PC-3 (cell line): ENCODE data around the gene TFEB. TPM values are rescaled to one million over a fixed set of nuclear protein-coding genes. Genes with fewer than 3 reads are reported as not detected.

Source experiments
- ATAC-seq: fragments of 200-7000 bp; cut with Tn5 transposase; 2 replicates; pipeline ENCODE4 v1.9.1; 2020; ENCODE audit warnings: mild to moderate bottlenecking, moderate library complexity
- BruUV-seq: library from RNA; stranded (reverse); fragments of 400-500 nt; replicated peaks from 2 replicates; lab custom pipeline; 2021; lab: Mats Ljungman, UMichigan
- CTCF ChIA-PET: fragments of 300-600 bp; sonication (Branson Sonifier 250); formaldehyde crosslinking; loops from one replicate; lab custom pipeline; 2022; ENCODE audit warnings: antibody characterized with exemption; lab: Charles Lee
- POLR2A ChIA-PET: fragments of 300-600 bp; sonication (Branson Sonifier 250); formaldehyde crosslinking; loops from one replicate; lab custom pipeline; 2022; ENCODE audit warnings: antibody characterized with exemption; ENCODE audit not compliant: unreplicated experiment; lab: Charles Lee
- DNase-seq: peaks from one replicate; pipeline ENCODE4 v3.0.0-alpha.2; 2015
- H2AFZ ChIP-seq: fragments of 300-600 bp; sonication (generic); 2 replicates; pipeline ENCODE4 v1.6.0; 2016; ENCODE audit warnings: antibody characterized with exemption, low read length
- H3F3A ChIP-seq: fragments of 300-600 bp; sonication (generic); one replicate; pipeline ENCODE4 v1.6.0; 2017; ENCODE audit warnings: antibody characterized with exemption, low read length, control low read depth, mild to moderate bottlenecking; ENCODE audit not compliant: unreplicated experiment
- H3K27ac ChIP-seq: fragments of 300-600 bp; sonication (generic); 2 replicates; pipeline ENCODE4 v1.5.1; 2016; ENCODE audit warnings: mild to moderate bottlenecking, low read length
- H3K27me3 ChIP-seq: fragments of 300-600 bp; sonication (generic); 2 replicates; pipeline ENCODE4 v1.6.1; 2016; ENCODE audit warnings: low read length, mixed read lengths
- H3K36me3 ChIP-seq: fragments of 300-600 bp; sonication (generic); 2 replicates; pipeline ENCODE4 v1.6.1; 2016; ENCODE audit warnings: low read depth, mixed run types, low read length, mixed read lengths
- H3K4me1 ChIP-seq: fragments of 300-600 bp; sonication (generic); 2 replicates; pipeline ENCODE4 v1.5.1; 2016; ENCODE audit warnings: low read length; ENCODE audit not compliant: insufficient read depth
- H3K4me2 ChIP-seq: fragments of 300-600 bp; sonication (generic); 2 replicates; pipeline ENCODE4 v1.6.0; 2016; ENCODE audit warnings: low read length
- H3K4me3 ChIP-seq: fragments of 300-600 bp; sonication (generic); 2 replicates; pipeline ENCODE4 v1.5.1; 2016; ENCODE audit warnings: mild to moderate bottlenecking, low read length, mixed read lengths
- H3K79me2 ChIP-seq: fragments of 300-600 bp; sonication (generic); 2 replicates; pipeline ENCODE4 v1.6.1; 2017; ENCODE audit warnings: low read length, mixed read lengths
- H3K9ac ChIP-seq: fragments of 300-600 bp; sonication (generic); 2 replicates; pipeline ENCODE4 v1.6.0; 2016; ENCODE audit warnings: mild to moderate bottlenecking, low read length
- H3K9me2 ChIP-seq: fragments of 300-600 bp; sonication (generic); replicated peaks from 2 replicates; pipeline ENCODE4 v1.6.1; 2016; ENCODE audit warnings: mixed run types, low read length, mixed read lengths
- H3K9me3 ChIP-seq: fragments of 300-600 bp; sonication (generic); 2 replicates; pipeline ENCODE4 v1.6.1; 2016; ENCODE audit warnings: low read length, mixed read lengths
- H4K20me1 ChIP-seq: fragments of 300-600 bp; sonication (generic); 2 replicates; pipeline ENCODE4 v1.6.1; 2016; ENCODE audit warnings: low read length, mixed read lengths
- EZH2 ChIP-seq: fragments of 300-600 bp; sonication (generic); IDR thresholded peaks from one replicate; pipeline ENCODE4 v1.6.1; 2017; ENCODE audit warnings: antibody characterized with exemption, mild to moderate bottlenecking, low read length; ENCODE audit not compliant: unreplicated experiment
- EZH2phosphoT487 ChIP-seq: fragments of 300-600 bp; sonication (generic); IDR thresholded peaks from 2 replicates; pipeline ENCODE4 v1.6.1; 2018; ENCODE audit warnings: mild to moderate bottlenecking, antibody characterized with exemption, low read length, borderline replicate concordance
- intact Hi-C: fragments of 100-400 bp; cut with micrococcal nuclease; formaldehyde crosslinking; loops from 2 replicates; pipeline ENCODE4 v1.9.0; 2023
- total RNA-seq: library from RNA; depleted of rRNA; stranded (reverse); fragments of >200 nt; gene quantifications from 2 replicates; pipeline ENCODE4 v1.2.3, GENCODE V29; 2014
- TF ChIP-seq, protein P1 (sequence below): fragments of 300-600 bp; sonication (generic); conservative IDR thresholded peaks from 2 replicates; pipeline ENCODE4 v1.5.1; 2017; ENCODE audit warnings: antibody characterized with exemption, low read depth, mild to moderate bottlenecking, low read length

The TFEB gene
- total RNA-seq, 1 experiment from 2014 or later, result 4.2 TPM

DNA sequence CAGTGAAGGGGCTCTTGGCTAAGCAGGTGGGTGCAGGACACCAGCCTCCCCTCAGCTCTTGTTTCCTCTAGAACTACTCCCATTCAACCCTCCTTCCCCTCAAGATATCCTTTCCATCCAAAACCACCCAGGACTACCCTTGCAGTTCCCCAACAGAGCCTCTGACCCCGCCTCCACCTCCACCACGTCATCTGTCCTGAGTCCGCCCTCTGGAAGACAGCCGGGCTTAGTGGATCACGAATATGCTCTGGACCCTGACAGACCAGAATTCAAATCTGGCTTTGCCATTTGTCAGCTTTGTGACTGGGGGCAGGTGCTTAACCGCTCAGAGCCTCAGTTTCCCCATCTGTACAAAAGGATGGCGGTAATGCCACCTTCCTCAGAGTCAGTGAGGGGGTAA, 31.4 kb downstream of the TFEB start:
- Histone ChIP-seq H3K79me2 (no peaks in the 10 kb centered on the region), H3K9ac (no peak overlapping the region), H3K27me3 (no peaks in the 10 kb centered on the region), H4K20me1 (no peaks in the 10 kb centered on the region), H3F3A (no peaks in the 10 kb centered on the region), H3K4me1 (peaks cover 21% of the 10 kb centered on the region), H3K27ac (no peak overlapping the region), H3K9me2 (no peaks in the 10 kb centered on the region), H3K9me3 (no peaks in the 10 kb centered on the region), H3K4me2 (no peak overlapping the region), H2AFZ (no peak overlapping the region), H3K4me3 (no peak overlapping the region), H3K36me3 (no peaks in the 10 kb centered on the region)
- POLR2A ChIA-PET, result no interaction called here
- CTCF ChIA-PET, result no interaction called here
- no peak for ATAC-seq
- TF ChIP-seq EZH2phosphoT487 (no peak), EZH2 (no peak)
- TF ChIP-seq, protein P1, sequence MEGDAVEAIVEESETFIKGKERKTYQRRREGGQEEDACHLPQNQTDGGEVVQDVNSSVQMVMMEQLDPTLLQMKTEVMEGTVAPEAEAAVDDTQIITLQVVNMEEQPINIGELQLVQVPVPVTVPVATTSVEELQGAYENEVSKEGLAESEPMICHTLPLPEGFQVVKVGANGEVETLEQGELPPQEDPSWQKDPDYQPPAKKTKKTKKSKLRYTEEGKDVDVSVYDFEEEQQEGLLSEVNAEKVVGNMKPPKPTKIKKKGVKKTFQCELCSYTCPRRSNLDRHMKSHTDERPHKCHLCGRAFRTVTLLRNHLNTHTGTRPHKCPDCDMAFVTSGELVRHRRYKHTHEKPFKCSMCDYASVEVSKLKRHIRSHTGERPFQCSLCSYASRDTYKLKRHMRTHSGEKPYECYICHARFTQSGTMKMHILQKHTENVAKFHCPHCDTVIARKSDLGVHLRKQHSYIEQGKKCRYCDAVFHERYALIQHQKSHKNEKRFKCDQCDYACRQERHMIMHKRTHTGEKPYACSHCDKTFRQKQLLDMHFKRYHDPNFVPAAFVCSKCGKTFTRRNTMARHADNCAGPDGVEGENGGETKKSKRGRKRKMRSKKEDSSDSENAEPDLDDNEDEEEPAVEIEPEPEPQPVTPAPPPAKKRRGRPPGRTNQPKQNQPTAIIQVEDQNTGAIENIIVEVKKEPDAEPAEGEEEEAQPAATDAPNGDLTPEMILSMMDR, result no peak
- intact Hi-C loops, result no loop called here
- no peak for DNase-seq
- BruUV-seq, result no TSS peak

DNA sequence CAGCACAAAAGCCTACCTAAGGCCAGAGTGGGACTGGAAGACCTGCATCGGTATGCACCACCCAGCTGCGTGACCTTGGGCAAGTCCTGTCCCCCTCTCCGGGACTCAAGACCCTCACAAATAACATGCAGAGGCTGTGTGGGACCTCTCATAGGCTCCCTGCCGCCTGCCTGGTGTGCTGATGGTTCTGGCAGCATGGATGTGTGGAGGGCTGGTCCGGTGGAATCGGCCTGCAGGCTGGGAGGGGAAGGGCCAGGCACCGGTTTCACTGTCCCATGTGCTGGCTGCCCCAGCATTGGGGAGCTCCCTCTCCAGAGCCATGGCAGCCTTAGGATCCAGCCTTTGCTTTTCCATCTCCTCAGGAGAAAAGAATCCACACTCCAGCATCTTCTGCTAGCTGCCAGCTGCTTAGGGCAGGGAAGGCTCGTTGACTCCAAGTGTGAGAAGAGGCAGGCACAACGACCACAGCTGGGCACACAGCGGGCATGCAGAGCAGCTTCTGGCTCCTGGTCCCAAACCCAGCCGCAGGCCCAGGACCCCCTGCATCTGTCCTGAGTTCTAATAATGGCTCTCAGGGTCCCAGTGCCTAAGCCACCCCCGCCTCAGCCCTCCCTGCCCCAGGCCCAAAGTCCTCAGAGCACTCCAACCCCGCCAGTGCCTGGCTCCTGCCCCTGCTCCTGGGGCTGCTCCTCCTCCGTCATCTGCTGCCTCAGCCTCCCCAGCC, 32.5 kb downstream of the TFEB start:
- ChIA-PET POLR2A (no interaction called here), CTCF (no interaction called here)
- H3K9me3 ChIP-seq, result no peaks in the 10 kb centered on the region
- H4K20me1 ChIP-seq, result no peaks in the 10 kb centered on the region
- H3K79me2 ChIP-seq, result no peaks in the 10 kb centered on the region
- no peaks in the 10 kb centered on the region for H3K36me3 ChIP-seq
- TF ChIP-seq EZH2phosphoT487 (no peak), EZH2 (no peak)
- TF ChIP-seq, protein P1, result no peak
- no peaks in the 10 kb centered on the region for H3F3A ChIP-seq
- no peak for ATAC-seq
- no peak overlapping the region for H2AFZ ChIP-seq
- no TSS peak for BruUV-seq
- DNase-seq, result no peak
- no peaks in the 10 kb centered on the region for H3K27me3 ChIP-seq
- H3K9me2 ChIP-seq, result no peaks in the 10 kb centered on the region
- intact Hi-C loops, result no loop called here
- H3K27ac ChIP-seq, result no peak overlapping the region
- H3K4me3 ChIP-seq, result no peak overlapping the region
- peaks cover 21% of the 10 kb centered on the region for H3K4me1 ChIP-seq
- no peak overlapping the region for H3K4me2 ChIP-seq
- no peak overlapping the region for H3K9ac ChIP-seq

DNA sequence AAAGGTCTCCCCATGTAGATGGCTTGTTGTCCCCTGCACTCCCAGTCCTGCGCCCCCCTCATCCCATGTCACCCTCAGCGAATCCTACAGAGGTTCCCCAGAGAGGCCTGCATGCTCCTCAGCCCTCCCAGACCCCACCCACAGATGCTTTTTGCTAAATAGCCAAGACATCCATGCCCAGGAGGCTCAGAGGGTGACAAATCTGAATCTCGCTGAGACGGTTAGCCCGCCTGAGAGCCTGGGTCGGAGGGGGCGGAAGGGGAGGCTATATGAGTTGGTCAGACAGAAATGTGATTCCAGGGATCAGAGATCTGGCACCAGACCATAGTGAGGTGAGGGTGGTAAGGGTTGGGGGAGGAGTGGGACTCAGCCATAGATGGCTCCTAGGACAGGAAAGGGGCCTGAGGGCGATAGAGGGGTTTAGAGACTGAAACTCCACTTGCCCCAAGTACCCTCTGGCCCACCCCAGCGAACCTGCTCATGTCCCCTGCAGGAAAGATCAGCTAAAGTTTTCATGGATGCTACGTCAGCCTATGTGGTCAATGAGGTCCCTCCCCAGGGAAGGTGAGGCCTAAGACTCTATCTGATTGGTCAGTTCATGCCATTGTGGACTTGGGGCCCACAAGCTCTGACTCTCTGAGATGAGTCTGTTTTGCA, 33.2 kb downstream of the TFEB start:
- no peaks in the 10 kb centered on the region for H3K9me2 ChIP-seq
- no peak overlapping the region for H3K4me3 ChIP-seq
- H3K4me2 ChIP-seq, result no peak overlapping the region
- no peaks in the 10 kb centered on the region for H3K79me2 ChIP-seq
- H3K27ac ChIP-seq, result no peak overlapping the region
- DNase-seq (no peak), ATAC-seq (no peak)
- H3K9ac ChIP-seq, result no peak overlapping the region
- ChIA-PET CTCF (no interaction called here), POLR2A (interaction anchor here (0.5 kb wide), 1 partner anchor 623 kb away, joined by 4 read pairs; no protein-coding TSS in a partner anchor)
- no peak for TF ChIP-seq EZH2phosphoT487
- TF ChIP-seq EZH2, result no peak
- TF ChIP-seq, protein P1, result no peak
- H3K9me3 ChIP-seq, result no peaks in the 10 kb centered on the region
- H3F3A ChIP-seq, result no peaks in the 10 kb centered on the region
- intact Hi-C loops, result no loop called here
- no peaks in the 10 kb centered on the region for H3K36me3 ChIP-seq
- BruUV-seq, result no TSS peak
- H3K4me1 ChIP-seq, result peaks cover 21% of the 10 kb centered on the region
- no peak overlapping the region for H2AFZ ChIP-seq
- H4K20me1 ChIP-seq, result no peaks in the 10 kb centered on the region
- H3K27me3 ChIP-seq, result no peaks in the 10 kb centered on the region
